ENCODE data around the gene SERTAD2.

SERTAD2 gene

GRCh38 chr2:64627860-64628841, 25.6 kb downstream of the SERTAD2 start:
- Histone ChIP-seq H3K27ac (no peak overlapping the region), H3K4me3 (no peak overlapping the region)
- TF ChIP-seq CTCF (IDR thresholded peaks at IDR 0.05), result no peak
- DNase-seq (ENCODE audit: low spot score), result no peak

- peak; percentile 5 for DNase-seq (ENCODE audit: low spot score)
- TF ChIP-seq CTCF (IDR thresholded peaks at IDR 0.05), result no peak
- no peak overlapping the region for H3K4me3 ChIP-seq
- H3K27ac ChIP-seq, result no peak overlapping the region
Measured at GRCh38 chr2:64626963-64627760, 26.6 kb downstream of the SERTAD2 start.

GRCh38 chr2:64626146-64626809, 27.4 kb downstream of the SERTAD2 start:
- TF ChIP-seq CTCF (IDR thresholded peaks at IDR 0.05), result no peak
- Histone ChIP-seq H3K4me3 (no peak overlapping the region), H3K27ac (no peak overlapping the region)
- DNase-seq (ENCODE audit: low spot score), result peak; percentile 19

GRCh38 chr2:64625299-64626145, 28.2 kb downstream of the SERTAD2 start:
- Histone ChIP-seq H3K27ac (no peak overlapping the region), H3K4me3 (no peak overlapping the region)
- no peak for TF ChIP-seq CTCF (IDR thresholded peaks at IDR 0.05)
- DNase-seq (ENCODE audit: low spot score), result peak; percentile 55

GRCh38 chr2:64624862-64625261, 28.9 kb downstream of the SERTAD2 start:
- TF ChIP-seq CTCF (IDR thresholded peaks at IDR 0.05), result no peak
- Histone ChIP-seq H3K4me3 (no peak overlapping the region), H3K27ac (no peak overlapping the region)
- peak; percentile 29 for DNase-seq (ENCODE audit: low spot score)

GRCh38 chr2:64624108-64624610, 29.6 kb downstream of the SERTAD2 start:
- DNase-seq (ENCODE audit: low spot score), result peak; percentile 59
- H3K27ac ChIP-seq, result no peak overlapping the region
- no peak for TF ChIP-seq CTCF (IDR thresholded peaks at IDR 0.05)
- no peak overlapping the region for H3K4me3 ChIP-seq

All from coronary artery (tissue), 2 donors.